HG02798 (cell line): ENCODE results near the gene CFAP300.
A peak's percentile ranks its signal among the peaks of the same experiment; 100 is the strongest.

Experiments
- ATAC-seq: cut with Tn5 transposase; IDR thresholded peaks from one replicate; pipeline ENCODE4 v1.9.1; 2021; ENCODE audit warnings: mild to moderate bottlenecking; ENCODE audit not compliant: unreplicated experiment, poor library complexity

Gene CFAP300

DNA sequence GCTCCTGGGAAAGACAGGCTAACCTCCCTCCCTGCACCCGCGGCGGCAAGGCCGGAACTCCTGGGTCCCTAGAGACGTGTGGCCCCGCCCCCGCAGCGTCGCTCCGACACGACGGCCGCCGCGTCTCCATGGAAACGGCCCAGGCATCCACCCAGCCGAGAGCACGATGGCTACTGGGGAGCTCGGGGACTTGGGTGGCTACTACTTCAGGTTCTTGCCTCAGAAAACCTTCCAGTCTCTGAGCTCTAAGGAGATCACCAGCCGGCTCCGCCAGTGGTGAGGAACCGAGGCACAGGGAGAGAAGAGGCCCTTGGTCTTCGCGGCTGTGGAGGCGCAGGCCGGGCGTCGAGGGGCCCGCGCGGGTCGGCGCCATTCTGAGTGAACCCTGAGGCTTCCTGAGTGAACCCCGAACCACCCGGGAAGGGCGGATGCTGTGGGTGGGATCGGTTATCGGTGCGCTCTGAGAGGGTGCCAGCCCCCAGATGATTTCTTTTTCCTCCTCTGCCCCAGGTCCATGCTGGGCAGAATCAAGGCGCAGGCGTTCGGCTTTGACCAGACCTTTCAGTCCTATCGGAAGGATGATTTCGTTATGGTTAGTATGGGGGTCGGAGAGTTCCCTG is at the start of gene CFAP300:
CFAP300 (plus strand) TSS at position 133 of the 620 bp plus-strand sequence; CDS start at position 167, 34 bp downstream.
- ATAC-seq: peak; percentile 54

DNA sequence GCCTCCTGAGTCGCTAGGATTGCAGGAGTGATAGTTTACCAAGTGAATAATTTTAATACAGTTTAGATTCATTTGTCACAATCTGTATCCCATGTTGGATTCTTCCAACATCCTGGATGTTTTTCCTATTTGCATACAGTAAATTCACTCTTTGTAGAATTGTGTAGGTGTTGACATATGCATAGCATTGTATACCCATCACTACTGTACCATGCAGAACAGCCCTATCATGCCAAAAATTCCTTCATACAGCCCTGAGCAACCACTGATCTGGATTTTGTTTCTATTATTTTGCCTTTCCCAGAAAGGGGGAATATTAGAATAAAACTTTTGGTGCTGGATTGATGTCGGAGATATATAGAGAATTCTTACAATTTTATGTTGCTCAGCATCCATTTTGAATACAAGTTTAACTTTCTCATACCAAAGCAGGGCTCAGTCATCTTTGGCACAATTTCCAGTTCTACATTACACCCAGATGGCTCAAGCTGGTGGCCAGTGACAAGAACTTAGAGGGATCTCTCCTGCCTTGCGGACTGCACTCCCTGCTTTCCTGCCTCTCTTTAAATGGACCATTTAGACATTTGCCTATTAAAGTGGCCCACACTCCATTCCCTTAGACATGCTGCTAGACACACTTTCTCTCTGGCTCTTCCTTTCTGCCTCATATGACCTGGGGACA is 45.4 kb upstream of the CFAP300 start:
- ATAC-seq: no peak

DNA sequence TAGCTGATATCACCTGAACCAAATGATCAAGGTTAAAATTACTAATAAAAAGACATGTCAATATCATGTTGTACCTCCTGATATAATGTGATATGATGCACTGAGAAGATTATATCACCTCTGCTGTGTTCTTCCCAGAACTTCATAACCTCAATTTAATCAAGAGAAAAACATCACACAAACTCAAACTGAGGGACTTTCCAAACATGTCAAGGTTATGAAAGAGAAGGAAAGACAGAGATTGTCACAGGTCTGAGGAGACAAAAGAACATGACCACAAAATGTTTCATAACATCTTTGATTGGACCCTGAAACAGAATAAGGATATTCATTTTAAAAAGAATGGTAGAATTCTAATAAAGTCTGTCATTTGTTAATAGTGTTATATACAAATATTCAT is 43.0 kb upstream of the CFAP300 start:
- no peak for ATAC-seq

DNA sequence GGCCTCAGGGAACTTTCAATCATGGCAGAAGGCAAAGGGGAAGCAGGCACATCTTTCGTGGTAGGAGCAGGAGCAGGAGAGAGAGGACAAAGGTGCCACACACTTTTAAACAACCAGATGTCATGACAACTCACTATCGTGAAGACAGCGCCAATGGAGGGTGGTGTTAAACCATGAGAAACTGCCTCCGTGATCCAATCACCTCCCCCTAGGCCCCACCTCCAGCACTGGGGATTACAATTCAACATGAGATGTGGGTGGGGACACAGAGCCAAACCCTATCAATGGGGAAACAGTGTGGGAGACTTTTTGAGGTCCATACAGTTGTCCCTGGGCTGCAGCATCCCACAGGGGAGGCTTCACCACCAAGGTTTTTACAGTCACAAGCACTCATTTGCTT is 41.9 kb upstream of the CFAP300 start:
- no peak for ATAC-seq

DNA sequence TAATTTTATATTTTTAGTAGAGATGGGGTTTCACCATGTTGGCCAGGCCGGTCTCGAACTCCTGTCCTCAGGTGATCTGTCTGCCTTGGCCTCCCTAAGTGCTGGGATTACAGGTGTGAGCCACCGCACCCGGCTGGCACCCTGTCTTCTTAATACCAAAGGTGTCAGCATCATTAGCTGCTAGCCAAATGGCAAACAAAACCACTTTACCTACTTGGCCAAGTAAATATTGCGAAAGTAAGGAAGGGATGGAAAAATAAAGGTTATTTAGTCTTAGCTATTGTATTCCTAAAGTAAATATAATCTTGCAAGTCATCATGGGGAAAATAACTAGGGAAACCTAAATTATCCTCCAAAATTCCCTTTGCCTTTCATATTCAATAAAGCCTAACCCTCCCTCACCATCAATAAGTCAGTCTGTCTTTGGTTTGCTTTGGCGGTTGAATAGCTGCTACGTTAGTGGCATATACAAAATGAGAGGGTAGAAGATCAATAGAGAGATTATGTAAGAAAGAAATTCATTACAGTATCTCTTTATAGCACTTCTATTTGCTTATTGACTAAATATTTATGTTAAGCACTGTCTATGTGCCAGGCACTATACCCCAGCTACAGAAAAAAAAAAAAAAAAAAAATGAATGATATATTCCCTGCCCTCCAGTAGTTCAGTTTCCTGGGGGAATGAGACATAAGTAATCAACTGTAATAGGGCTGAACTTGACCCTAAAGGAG is 40.2 kb upstream of the CFAP300 start:
- no peak for ATAC-seq

DNA sequence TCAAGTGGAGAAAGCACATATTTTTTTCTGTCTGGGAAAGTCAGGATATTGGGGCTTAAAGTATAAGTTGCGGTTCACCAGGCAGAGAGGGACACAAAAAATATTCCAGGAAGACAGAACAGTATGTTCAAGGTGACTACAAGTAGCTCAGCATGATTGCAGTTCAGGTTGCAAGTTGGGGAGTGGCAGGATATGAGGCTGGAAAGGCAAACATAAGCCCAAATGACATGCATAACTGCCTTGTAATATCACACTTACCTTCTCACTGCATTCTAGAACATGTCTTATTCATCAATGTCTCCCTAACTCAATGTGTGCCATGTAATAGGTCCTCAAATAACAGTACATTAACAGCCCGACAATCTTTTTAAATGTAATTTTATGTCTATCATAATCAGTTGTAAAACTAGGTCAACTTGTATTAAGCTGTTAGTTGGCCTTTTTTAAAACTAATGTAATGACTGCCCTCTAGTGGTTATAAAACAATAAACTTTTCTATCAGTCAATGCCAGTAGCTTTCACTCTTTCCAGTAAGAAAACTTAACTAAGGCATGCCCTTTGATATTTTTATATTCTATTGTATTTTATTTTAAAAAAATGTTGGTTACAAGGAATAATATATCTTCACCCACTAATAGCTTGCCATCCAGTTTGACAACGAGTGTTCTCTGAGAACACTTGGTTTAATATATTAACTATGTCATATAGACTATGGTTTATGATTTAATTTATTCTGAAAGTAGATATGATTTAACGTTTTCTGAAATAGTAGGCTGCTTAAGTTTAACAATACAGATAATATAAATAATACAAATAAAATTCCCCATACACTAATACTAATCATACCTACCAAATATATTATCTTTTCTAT is 39.4 kb upstream of the CFAP300 start:
- ATAC-seq: peak; percentile 85

DNA sequence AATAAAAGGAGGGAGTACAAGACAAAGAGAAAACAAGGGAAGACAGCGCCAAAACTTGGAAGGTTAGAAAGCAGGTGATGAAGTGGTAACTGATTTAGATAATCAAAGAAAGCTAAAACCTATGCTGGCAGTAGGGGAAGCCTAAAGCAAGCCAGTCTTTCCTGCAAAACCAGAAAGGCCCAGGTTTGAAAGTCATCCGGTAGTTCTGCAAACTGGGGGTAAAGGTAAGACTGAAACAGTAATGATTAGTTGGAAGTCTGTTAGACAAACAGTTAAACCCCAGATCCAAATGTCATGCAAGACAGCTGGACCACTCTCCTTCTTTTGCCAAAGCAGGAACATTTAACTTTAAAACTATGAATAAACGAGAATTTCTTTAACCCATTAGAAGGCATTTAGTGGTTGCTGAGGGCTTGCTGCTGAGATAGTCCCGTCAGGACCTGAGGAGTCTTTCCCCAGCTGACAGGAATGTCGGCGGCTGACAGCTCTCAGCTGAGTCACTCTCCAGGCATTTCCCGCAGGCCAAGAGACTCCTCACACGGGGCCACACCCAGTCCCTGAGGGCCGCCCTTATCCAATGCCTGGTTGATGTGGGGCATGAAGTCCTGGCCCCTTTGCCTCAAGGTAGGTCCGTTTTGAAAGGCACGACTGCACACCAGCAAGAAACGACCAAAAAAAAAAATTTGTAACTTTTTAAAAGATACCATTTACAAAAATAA is 36.3 kb upstream of the CFAP300 start:
- no peak for ATAC-seq

DNA sequence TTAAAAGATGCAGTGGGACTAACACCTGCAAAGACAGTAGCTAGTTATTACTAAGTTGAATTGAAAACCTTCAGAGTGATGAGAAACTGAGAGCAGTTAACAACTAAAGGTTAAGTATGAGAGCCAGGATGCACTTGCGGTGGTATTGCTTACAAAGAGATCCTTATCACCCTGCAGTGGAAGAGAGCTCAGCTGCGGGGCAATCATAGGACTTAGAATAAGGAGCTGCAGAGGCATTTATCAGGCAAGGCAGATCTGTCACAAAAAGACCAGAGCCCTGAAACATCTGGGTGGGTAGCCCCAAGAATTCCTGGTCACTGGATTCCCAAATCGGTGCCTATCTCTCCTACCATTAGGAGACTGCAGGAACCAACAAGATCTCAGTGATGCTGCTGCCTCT is 34.3 kb upstream of the CFAP300 start:
- no peak for ATAC-seq

DNA sequence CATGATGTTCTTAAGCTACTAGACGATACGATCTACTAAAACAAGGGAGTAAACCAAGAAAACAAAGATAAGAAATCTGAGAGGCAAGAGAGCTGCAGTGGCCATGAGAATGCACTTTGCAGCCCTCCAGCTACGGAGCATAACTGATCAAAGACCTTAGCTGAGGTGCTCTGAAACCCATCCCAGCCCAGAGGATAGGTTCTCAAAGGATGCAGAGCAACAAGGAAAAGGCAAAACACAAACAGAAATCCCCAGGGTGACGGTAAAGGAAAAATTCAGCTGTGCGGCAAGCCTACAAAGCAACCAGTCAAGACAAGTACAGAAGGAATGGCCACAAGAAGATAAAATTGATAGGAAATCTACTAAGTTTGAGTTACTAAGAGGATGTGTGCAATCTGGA is 32.5 kb upstream of the CFAP300 start:
- no peak for ATAC-seq

DNA sequence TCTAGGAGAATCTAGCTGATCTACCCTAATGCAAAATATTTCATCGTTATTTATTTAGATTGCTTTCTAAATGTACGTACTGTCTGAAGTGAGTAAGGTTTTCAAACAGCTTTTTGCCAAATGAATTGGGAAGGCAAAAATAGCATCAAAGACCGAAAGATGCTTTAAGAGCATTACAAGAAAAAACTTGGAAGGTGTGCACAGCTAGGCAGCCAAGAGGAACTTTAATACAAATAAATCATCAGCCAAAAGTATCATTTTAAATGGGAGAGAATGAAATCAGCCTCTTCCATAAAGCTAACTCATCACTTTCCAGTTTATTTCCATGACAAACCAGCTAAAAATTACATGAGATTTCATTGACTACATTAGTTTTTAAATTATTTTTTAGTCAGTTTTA is 30.2 kb upstream of the CFAP300 start:
- no peak for ATAC-seq

DNA sequence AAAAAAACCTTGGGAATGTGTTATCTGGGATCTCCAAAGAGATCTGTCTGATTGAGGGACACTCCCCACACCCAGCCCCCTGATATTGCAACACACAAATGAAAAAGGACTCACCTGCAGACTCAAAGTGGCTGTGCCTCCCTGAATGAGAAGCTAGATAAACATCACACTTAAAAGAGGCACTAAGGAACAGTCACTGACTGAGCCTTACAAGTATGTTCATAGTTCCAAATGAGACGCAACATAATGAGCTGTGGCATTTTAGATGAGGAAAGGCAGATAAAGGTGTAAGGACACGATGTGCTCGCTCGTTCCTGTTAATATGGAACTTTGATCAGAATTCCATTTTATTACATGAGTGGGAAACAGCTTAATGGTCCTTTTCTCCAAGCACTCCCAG is 21.0 kb upstream of the CFAP300 start:
- no peak for ATAC-seq

DNA sequence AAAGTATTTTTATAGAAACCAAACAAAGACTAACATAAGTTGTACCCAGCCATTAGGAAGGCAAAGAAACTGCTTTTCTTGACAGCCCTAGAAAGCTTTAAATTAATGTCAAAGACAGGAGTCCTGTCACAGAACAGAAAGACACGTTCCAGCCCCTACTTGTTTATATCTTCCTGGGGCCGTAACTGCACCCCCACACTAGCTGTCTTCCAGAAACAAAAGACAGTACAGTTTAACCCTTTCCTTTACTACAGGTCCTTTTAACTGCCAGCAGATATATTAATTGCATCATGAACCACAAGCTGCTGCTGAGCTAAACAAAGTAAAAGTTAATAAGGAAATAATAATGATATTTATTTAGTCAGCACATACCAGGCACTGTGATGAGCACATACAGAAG is 20.3 kb upstream of the CFAP300 start:
- ATAC-seq: no peak

DNA sequence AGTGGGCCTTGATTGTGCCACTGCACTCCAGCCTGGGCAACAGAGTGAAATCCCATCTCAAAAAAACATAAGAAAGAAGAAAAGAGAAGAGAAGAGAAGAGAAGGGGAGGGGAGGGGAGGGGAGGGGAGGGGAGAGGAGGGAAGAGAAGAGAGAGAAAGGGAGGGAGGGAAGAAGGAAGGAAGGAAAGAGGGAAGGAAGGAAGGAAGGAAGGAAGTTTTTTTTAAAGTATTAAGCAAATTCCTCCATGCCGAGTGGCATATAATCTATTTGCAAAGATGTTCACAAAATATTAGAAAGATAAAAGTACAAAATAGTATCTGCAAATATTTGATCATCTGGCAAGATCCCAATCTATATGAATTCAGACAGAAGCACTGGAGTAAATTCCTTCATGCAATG is 10.5 kb upstream of the CFAP300 start:
- no peak for ATAC-seq

DNA sequence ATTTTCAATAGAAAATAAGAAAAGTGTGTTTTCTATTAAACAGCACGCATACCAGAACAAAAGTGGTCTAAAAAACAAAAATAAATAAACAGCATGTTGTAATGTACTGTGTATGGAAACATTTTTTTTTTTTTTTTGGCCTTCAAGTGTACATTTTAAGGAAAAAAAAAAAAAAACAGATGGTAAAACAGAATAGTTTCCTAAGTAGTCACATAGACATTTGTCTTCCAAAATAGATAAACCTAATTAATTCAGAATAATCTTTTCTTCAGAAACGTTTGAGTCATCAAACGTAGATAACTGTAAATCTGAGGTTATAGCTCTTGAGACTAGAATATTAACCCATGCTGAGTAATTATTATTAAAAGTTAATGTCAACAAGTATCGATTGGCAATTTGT is 396 bp upstream of the CFAP300 start:
- no peak for ATAC-seq

DNA sequence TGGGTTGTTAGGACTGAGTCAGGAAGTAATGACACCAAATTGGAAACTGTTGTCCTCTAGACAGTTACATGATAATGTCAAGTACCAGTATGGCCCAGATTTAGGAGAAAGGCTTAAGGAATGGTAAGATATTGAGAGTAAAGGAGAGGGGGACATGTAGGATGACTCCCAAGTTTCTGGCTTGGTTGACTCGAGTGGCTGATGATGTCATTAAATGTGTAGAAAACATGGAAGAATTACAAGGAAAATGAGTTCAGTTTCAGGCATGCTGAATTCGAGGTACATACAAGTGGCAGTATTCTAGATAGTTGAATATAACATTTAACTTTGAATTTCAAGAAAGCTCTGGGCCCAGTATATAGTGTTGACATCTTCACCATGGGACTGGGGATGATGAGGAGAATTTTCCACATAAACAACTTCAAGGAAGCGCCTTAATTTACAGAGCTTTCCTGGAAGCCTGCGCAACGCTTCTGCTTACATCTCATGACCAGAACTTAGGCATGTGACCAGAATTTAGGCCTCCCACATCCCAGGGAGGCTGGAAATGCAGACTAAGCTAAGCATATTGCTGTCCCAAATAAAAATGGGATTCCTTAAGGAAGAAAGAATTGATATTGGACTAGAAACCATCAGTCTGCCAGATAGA is 3.8 kb downstream of the CFAP300 start:
- no peak for ATAC-seq

DNA sequence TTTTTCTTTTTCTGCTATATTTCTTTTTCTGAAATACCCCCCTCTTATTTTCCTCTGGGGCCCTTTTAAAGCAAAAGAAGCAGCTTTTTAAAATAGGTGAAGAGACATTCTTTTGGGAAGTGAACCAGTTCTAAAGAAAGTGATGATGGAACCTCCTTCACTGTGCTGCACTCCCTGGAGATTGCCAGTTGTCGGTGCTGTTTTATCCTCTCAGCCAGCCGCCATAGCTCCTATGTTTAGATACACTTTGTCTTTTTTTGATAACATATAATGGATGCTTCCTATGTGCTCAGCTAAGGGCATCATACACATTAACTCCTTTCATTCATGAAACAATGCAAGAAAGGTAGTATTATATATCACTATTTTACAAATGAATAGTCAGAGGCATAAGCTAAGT is 14.0 kb downstream of the CFAP300 start:
- no peak for ATAC-seq

DNA sequence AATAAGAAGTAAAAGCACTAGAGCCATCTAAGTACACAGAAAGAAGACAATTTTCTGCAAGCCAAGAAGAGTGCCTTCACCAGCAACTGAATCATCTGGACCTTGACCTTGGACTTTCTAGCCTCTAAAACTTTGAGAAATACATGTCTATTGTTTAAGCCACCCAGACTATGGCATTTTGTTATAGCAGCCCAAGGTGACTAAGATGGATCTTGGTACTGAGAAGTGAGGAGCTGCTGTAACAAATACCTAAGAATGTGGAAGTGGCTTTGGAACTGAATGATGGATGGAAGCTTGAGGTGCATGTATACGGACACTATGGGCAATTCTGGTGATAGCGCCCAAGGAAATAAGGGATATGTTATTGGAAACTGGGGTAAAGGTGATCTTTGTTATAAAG is 14.9 kb downstream of the CFAP300 start:
- no peak for ATAC-seq

DNA sequence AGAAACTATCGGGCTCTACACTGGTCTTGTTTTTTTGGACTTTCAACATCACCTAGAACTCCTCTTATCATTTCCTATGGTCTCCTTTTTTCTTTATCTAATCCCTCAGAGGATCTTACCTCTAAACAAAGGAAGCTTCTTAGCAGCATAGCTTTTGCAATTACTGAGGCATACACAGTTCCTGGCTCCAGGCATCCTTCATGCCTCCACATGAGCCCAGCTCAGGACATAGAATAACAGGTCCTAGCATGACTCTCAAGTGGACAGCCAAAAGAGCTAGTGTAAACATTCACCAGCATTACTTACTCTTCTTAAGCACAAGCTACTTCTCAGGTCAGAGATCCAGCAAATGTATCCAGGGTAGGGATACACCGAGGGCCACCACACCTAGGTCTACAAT is 17.1 kb downstream of the CFAP300 start:
- ATAC-seq: no peak

DNA sequence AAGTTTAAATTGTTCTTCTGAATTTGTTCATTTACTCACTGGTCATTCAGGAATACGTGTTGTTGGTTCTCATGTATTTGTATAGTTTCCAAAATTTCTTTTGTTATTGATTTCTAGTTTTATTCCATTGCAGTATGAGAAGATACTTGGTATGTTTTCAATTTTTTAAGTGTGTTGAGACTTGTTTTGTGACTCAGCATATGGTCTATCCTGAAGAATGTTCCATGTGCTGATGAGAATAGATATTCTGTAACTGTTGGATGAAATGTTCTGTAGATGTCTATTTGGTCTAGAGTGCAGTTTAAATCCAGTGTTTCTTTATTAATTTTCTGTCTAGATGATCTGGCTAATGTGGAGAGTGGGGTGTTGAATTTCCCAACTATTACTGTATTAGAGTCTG is 23.5 kb downstream of the CFAP300 start:
- no peak for ATAC-seq
